Smooth muscle cell (in vitro differentiated cells): ENCODE measurements around the gene SLCO4C1. TPM values are rescaled to one million over a fixed set of nuclear protein-coding genes. Genes with fewer than 3 reads are reported as not detected.
A peak's percentile ranks its signal among the peaks of the same experiment; 100 is the strongest.

Source experiments
- DNase-seq: peaks from one replicate; lab custom pipeline; 2025; ENCODE audit not compliant: unreplicated experiment; lab: John Stamatoyannopoulos, UW
- H2AFZ ChIP-seq: fragments of 200-600 bp; sonication (generic); 2 replicates; pipeline ENCODE4 v1.6.0; 2016; ENCODE audit warnings: antibody characterized with exemption, low read depth, mild to moderate bottlenecking
- H3F3A ChIP-seq: fragments of 200-600 bp; sonication (generic); 2 replicates; pipeline ENCODE4 v1.6.0; 2017; ENCODE audit warnings: antibody characterized with exemption, low read depth
- H3K27ac ChIP-seq: fragments of 200-600 bp; sonication (generic); 2 replicates; pipeline ENCODE4 v1.5.1; 2016; ENCODE audit warnings: low read depth, mild to moderate bottlenecking
- H3K27me3 ChIP-seq: fragments of 200-600 bp; sonication (generic); 2 replicates; pipeline ENCODE4 v1.6.1; 2016; ENCODE audit warnings: low read depth, mild to moderate bottlenecking
- H3K36me3 ChIP-seq: fragments of 200-600 bp; sonication (generic); 2 replicates; pipeline ENCODE4 v1.5.1; 2016; ENCODE audit warnings: low read depth
- H3K4me1 ChIP-seq: fragments of 200-600 bp; sonication (generic); 2 replicates; pipeline ENCODE4 v1.5.1; 2016; ENCODE audit warnings: low read depth
- H3K4me2 ChIP-seq: fragments of 200-600 bp; sonication (generic); 2 replicates; pipeline ENCODE4 v1.6.0; 2016; ENCODE audit warnings: mild to moderate bottlenecking
- H3K4me3 ChIP-seq: fragments of 200-600 bp; sonication (generic); 2 replicates; pipeline ENCODE4 v1.5.1; 2016; ENCODE audit warnings: mild to moderate bottlenecking
- H3K79me2 ChIP-seq: fragments of 200-600 bp; sonication (generic); 2 replicates; pipeline ENCODE4 v1.6.0; 2016; ENCODE audit warnings: low read depth, mild to moderate bottlenecking
- H3K9ac ChIP-seq: fragments of 200-600 bp; sonication (generic); 2 replicates; pipeline ENCODE4 v1.6.0; 2016; ENCODE audit warnings: low read depth
- H3K9me3 ChIP-seq: fragments of 200-600 bp; sonication (generic); replicated peaks from 2 replicates; pipeline ENCODE4 v1.5.1; 2016; ENCODE audit warnings: low read depth
- H4K20me1 ChIP-seq: fragments of 200-600 bp; sonication (generic); 2 replicates; pipeline ENCODE4 v1.6.0; 2016; ENCODE audit warnings: low read depth
- CTCF ChIP-seq: fragments of 200-600 bp; sonication (generic); IDR thresholded peaks from 2 replicates; pipeline ENCODE4 v1.5.1; 2017; ENCODE audit warnings: borderline replicate concordance, mild to moderate bottlenecking, antibody characterized with exemption; ENCODE audit not compliant: insufficient read depth, poor library complexity, severe bottlenecking
- WGBS: methylation state at CpG from one replicate; pipeline ENCODE4 v1.1.7; 2016; ENCODE audit warnings: low lambda C conversion rate; 5-methylcytosine and 5-hydroxymethylcytosine counted together
- polyA plus RNA-seq: library from polyadenylated mRNA; unstranded; fragments of >200 nt; fragmentation: Nextera tagmentation; extraction: Ambion mirVana; gene quantifications from 2 replicates; pipeline ENCODE4 v1.2.1, GENCODE V29; 2016
- total RNA-seq: library from RNA; depleted of rRNA; stranded (reverse); fragments of >200 nt; gene quantifications from 2 replicates; pipeline ENCODE4 v1.2.3, GENCODE V29; 2014

Gene SLCO4C1
- total and polyA plus RNA-seq, 2 experiments from 2014 or later, result 0.36 TPM; not detected in 1

- no peaks in the 10 kb centered on the region for H4K20me1 ChIP-seq
- no peaks in the 10 kb centered on the region for H3K4me1 ChIP-seq
- no peaks in the 10 kb centered on the region for H3K27me3 ChIP-seq
- no peak overlapping the region for H3K4me3 ChIP-seq
- H2AFZ ChIP-seq, result no peak overlapping the region
- no peaks in the 10 kb centered on the region for H3F3A ChIP-seq
- no peak overlapping the region for H3K9ac ChIP-seq
- H3K79me2 ChIP-seq, result no peaks in the 10 kb centered on the region
- DNase-seq, result no peak
- H3K36me3 ChIP-seq, result no peaks in the 10 kb centered on the region
- H3K4me2 ChIP-seq, result no peak overlapping the region
- no peaks in the 10 kb centered on the region for H3K9me3 ChIP-seq
- no peak overlapping the region for H3K27ac ChIP-seq
- TF ChIP-seq CTCF, result no peak
- WGBS, result 100% methylated on average over 1 of the region's 1 CpG
Measured at GRCh38 chr5:102314328-102314727, 18.2 kb upstream of the SLCO4C1 start.

GRCh38 chr5:102313912-102314311 is 17.8 kb upstream of the SLCO4C1 start:
- Histone ChIP-seq H3K27me3 (no peaks in the 10 kb centered on the region), H3K79me2 (no peaks in the 10 kb centered on the region), H3F3A (no peaks in the 10 kb centered on the region), H3K4me3 (no peak overlapping the region), H3K9me3 (no peaks in the 10 kb centered on the region), H4K20me1 (no peaks in the 10 kb centered on the region), H3K4me1 (no peaks in the 10 kb centered on the region), H3K36me3 (no peaks in the 10 kb centered on the region), H2AFZ (no peak overlapping the region), H3K4me2 (no peak overlapping the region), H3K27ac (no peak overlapping the region), H3K9ac (no peak overlapping the region)
- DNase-seq, result no peak
- WGBS, result 82% methylated on average over 2 of the region's 2 CpGs
- no peak for TF ChIP-seq CTCF

- H3K4me3 ChIP-seq, result no peak overlapping the region
- H3K9me3 ChIP-seq, result no peaks in the 10 kb centered on the region
- TF ChIP-seq CTCF, result no peak
- no peak overlapping the region for H2AFZ ChIP-seq
- H4K20me1 ChIP-seq, result no peaks in the 10 kb centered on the region
- H3K79me2 ChIP-seq, result no peaks in the 10 kb centered on the region
- no peaks in the 10 kb centered on the region for H3K4me1 ChIP-seq
- no peak for DNase-seq
- H3K9ac ChIP-seq, result no peak overlapping the region
- no peaks in the 10 kb centered on the region for H3K36me3 ChIP-seq
- 72% methylated on average over 5 of the region's 5 CpGs for WGBS
- peak overlapping the region; percentile 27 for H3K27ac ChIP-seq
- H3K27me3 ChIP-seq, result no peaks in the 10 kb centered on the region
- H3F3A ChIP-seq, result no peaks in the 10 kb centered on the region
- no peak overlapping the region for H3K4me2 ChIP-seq
Measured at GRCh38 chr5:102312586-102313370, 16.7 kb upstream of the SLCO4C1 start.

GRCh38 chr5:102309586-102309985 is 13.5 kb upstream of the SLCO4C1 start:
- no peaks in the 10 kb centered on the region for H4K20me1 ChIP-seq
- TF ChIP-seq CTCF, result no peak
- H3K4me3 ChIP-seq, result no peak overlapping the region
- DNase-seq, result no peak
- WGBS, result 96% methylated on average over 3 of the region's 3 CpGs
- no peak overlapping the region for H3K4me2 ChIP-seq
- H3K79me2 ChIP-seq, result no peaks in the 10 kb centered on the region
- no peaks in the 10 kb centered on the region for H3K4me1 ChIP-seq
- H3K27ac ChIP-seq, result no peak overlapping the region
- H3F3A ChIP-seq, result no peaks in the 10 kb centered on the region
- H2AFZ ChIP-seq, result no peak overlapping the region
- H3K27me3 ChIP-seq, result no peaks in the 10 kb centered on the region
- no peaks in the 10 kb centered on the region for H3K9me3 ChIP-seq
- no peak overlapping the region for H3K9ac ChIP-seq
- H3K36me3 ChIP-seq, result no peaks in the 10 kb centered on the region
